Measurements from ENCODE around the gene ARMC5.
A peak's percentile ranks its signal among the peaks of the same experiment; 100 is the strongest.
"Not testable (repeated sequence)": the region's sequence is repeated elsewhere in the genome, so short reads cannot be mapped to it uniquely, and the experiment has no call there.

ARMC5 gene

GRCh38 chr16:31476303-31477219, 17.3 kb downstream of the ARMC5 start:
- no peak for TF ChIP-seq CTCF (IDR thresholded peaks at IDR 0.05; ENCODE audit: extremely low read depth, missing control alignments)
- peak; percentile 95 for DNase-seq (ENCODE audit: low spot score)

DNA sequence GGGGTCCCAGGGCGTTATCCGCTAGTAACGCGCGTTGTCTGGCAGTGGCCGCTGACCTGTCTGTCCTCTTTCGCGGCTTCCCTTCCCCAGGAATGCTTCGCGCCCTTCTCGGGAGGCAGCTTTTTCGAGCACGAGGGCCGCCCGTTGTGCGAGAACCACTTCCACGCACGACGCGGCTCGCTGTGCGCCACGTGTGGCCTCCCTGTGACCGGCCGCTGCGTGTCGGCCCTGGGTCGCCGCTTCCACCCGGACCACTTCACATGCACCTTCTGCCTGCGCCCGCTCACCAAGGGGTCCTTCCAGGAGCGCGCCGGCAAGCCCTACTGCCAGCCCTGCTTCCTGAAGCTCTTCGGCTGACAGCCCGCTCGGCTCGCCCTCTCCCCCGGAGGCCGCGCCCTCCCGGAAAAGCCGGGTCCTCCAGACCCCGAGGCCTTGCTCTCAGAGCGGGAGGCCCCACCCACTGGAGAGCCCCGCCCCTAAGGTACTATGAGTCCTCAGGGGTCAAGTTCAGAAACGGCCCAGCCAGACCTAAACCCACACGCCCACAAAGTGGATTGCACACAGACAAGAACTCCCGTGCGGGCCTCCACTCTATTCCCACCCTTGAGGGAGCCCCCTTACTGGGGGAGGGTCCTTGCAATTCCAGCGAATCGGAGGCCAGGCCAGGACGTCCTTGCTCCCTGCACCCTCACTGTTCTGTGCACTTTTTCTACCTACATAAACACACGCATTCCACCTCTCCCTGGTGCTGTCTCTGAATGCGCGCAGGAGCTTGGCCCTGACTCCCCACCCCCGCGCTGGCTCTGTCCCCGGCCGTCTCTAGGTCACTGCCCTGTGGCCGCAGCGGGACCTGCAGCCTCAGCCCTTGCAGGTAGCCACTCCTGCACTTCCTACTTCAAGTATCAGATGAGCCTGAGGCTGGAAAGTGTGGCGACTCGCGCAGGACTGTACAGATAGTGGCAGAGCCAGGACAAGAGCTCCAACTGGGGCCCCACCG, 18.2 kb downstream of the ARMC5 start:
- DNase-seq (ENCODE audit: low spot score) = peak; percentile 77
- no peak for TF ChIP-seq CTCF (IDR thresholded peaks at IDR 0.05; ENCODE audit: extremely low read depth, missing control alignments)

DNA sequence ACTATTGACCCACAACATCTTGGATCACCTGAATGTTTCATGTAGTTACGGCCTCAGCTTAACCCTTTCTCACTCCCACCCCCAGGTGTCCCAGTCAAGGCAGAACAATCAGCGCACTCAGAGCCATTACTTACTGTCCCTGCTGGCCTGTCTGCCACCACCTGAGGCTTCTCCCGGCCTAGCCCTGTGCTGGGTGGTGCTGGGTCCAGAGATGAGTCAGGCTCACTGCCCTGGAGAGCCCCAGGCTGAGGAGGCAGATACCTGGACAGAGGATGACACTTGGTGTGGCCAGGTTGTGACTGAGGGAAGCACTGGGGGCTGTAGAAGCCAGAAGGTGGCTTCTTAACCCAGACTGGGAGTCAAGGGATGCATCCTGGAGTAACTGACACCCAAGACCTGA, 19.7 kb downstream of the ARMC5 start:
- DNase-seq (ENCODE audit: low spot score) = no peak
- TF ChIP-seq CTCF (IDR thresholded peaks at IDR 0.05; ENCODE audit: extremely low read depth, missing control alignments) = no peak

GRCh38 chr16:31479751-31480150, 20.4 kb downstream of the ARMC5 start:
- no peak for DNase-seq (ENCODE audit: low spot score)
- TF ChIP-seq CTCF (IDR thresholded peaks at IDR 0.05; ENCODE audit: extremely low read depth, missing control alignments) = no peak

DNA sequence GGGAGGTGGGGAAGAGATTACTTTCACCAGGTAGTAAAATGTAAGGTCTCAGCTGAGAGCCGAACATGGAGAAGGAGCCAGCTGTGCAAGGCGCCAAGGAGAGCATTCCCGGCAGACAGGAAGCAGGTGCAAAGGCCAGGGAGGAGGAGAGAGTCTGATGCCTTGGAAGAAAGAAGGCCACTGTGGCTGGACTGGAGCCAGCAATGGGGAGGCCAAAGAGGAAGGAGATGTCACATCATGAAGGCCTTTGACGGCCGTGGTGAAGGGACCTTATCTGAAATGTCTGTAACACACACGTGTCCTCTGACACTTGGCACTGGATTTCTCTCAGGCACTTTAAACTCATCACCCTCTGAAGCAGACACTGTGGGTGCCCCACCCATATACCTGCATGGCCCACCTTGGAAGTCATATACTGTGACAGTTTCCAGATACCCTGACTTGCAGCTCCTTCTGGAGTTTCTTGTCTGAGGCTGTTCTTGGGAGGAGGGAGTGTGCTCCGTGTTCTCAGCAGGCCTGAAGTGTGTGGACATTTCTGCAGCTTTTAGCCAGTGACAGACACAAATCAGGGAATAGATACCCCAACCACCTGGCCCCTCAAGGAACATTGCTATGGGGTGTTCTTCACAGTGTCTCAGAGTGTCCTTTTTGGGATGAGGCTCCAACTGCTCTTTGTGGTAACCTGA, 21.7 kb downstream of the ARMC5 start:
- no peak for TF ChIP-seq CTCF (IDR thresholded peaks at IDR 0.05; ENCODE audit: extremely low read depth, missing control alignments)
- no peak for DNase-seq (ENCODE audit: low spot score)

- TF ChIP-seq CTCF (IDR thresholded peaks at IDR 0.05; ENCODE audit: extremely low read depth, missing control alignments) = no peak
- no peak for DNase-seq (ENCODE audit: low spot score)
Observed at GRCh38 chr16:31483081-31483480, 23.8 kb downstream of the ARMC5 start, which contains the start of gene SLC5A2. Gene SLC5A2 (plus strand): TSS chr16:31483123. CDS start chr16:31483137, 14 bp downstream.

- DNase-seq (ENCODE audit: low spot score) = not testable (repeated sequence)
Observed at GRCh38 chr16:31484048-31484447, 24.7 kb downstream of the ARMC5 start.
